Fibroblast of lung (primary cell): Measurements from ENCODE around the gene CCDC3.

ENCODE experiments used
- CTCF ChIP-seq, 2 donors: IDR thresholded peaks in 1 of 2; conservative IDR thresholded peaks in 1 of 2; 1 replicate in 1 of 2; 2 replicates in 1 of 2; pipeline ENCODE4 v1.5.1; 2011 to 2012; ENCODE audit warnings: low read length in 2 of 2, control low read depth in 1 of 2, inconsistent platforms in 1 of 2, low read depth in 1 of 2, mild to moderate bottlenecking in 1 of 2
- EZH2 ChIP-seq: IDR thresholded peaks from 2 replicates; pipeline ENCODE4 v1.5.1; 2012; ENCODE audit warnings: low read length, control low read depth, mild to moderate bottlenecking; ENCODE audit errors: missing control alignments

- TF ChIP-seq CTCF (conservative IDR thresholded peaks at IDR 0.05 in 1 of 2, IDR thresholded peaks at IDR 0.05 in 1 of 2; ENCODE audit: low read depth in 1 of 2, low read length in 2 of 2) (no peak), EZH2 (no peak)
Measured at GRCh38 chr10:12908773-12909172, 92.7 kb downstream of the CCDC3 start.
